Glutamatergic neuron (in vitro differentiated cells): Measurements from ENCODE around the gene BCL11A. TPM values are rescaled to one million over a fixed set of nuclear protein-coding genes. Genes with fewer than 3 reads are reported as not detected.

ENCODE experiments used
- DNase-seq: peaks from one replicate; pipeline ENCODE4 v3.0.0; 2022
- H3K27ac Mint-ChIP-seq: one replicate; pipeline ENCODE4 v1.8.0; 2020; ENCODE audit warnings: mild to moderate bottlenecking, mixed read lengths, inconsistent platforms; ENCODE audit not compliant: unreplicated experiment
- H3K27me3 Mint-ChIP-seq: one replicate; pipeline ENCODE4 v1.8.0; 2020; ENCODE audit warnings: mild to moderate bottlenecking, moderate library complexity, mixed read lengths, inconsistent platforms; ENCODE audit not compliant: unreplicated experiment
- H3K36me3 Mint-ChIP-seq: one replicate; pipeline ENCODE4 v1.8.0; 2020; ENCODE audit warnings: mild to moderate bottlenecking, mixed read lengths, inconsistent platforms; ENCODE audit not compliant: unreplicated experiment
- H3K4me1 Mint-ChIP-seq: one replicate; pipeline ENCODE4 v1.8.0; 2020; ENCODE audit warnings: mild to moderate bottlenecking, low read depth, mixed read lengths, inconsistent platforms; ENCODE audit not compliant: unreplicated experiment
- H3K4me3 Mint-ChIP-seq: one replicate; pipeline ENCODE4 v1.8.0; 2020; ENCODE audit warnings: mild to moderate bottlenecking, mixed read lengths, inconsistent platforms; ENCODE audit not compliant: unreplicated experiment
- H3K9me3 Mint-ChIP-seq: one replicate; pipeline ENCODE4 v1.8.0; 2020; ENCODE audit warnings: mild to moderate bottlenecking, moderate library complexity, mixed read lengths, inconsistent platforms; ENCODE audit not compliant: unreplicated experiment
- total RNA-seq: library from RNA; stranded (reverse); fragmentation: NEBNext Ultra II Directional; extraction: Animal tissue kit (Norgen Biotek cat#: 25700); gene quantifications from one replicate; pipeline ENCODE4 v1.2.1, GENCODE V29; 2021; ENCODE audit not compliant: unreplicated experiment
- TF ChIP-seq, protein P1 (sequence below): fragments of 200-600 bp; sonication (generic); IDR thresholded peaks from one replicate; pipeline ENCODE4 v1.5.0; 2021; ENCODE audit not compliant: partially characterized antibody, unreplicated experiment

BCL11A gene
- total RNA-seq, 1 donor from 2014 or later: 29.1 TPM

- H3K36me3 Mint-ChIP-seq: no peaks in the 10 kb centered on the region
- H3K27me3 Mint-ChIP-seq: peaks cover 2% of the 10 kb centered on the region
- H3K9me3 Mint-ChIP-seq: peaks cover 2% of the 10 kb centered on the region
- H3K4me1 Mint-ChIP-seq: peaks cover 23% of the 10 kb centered on the region
- H3K4me3 Mint-ChIP-seq: no peak overlapping the region
- no peak for DNase-seq
- TF ChIP-seq, protein P1, sequence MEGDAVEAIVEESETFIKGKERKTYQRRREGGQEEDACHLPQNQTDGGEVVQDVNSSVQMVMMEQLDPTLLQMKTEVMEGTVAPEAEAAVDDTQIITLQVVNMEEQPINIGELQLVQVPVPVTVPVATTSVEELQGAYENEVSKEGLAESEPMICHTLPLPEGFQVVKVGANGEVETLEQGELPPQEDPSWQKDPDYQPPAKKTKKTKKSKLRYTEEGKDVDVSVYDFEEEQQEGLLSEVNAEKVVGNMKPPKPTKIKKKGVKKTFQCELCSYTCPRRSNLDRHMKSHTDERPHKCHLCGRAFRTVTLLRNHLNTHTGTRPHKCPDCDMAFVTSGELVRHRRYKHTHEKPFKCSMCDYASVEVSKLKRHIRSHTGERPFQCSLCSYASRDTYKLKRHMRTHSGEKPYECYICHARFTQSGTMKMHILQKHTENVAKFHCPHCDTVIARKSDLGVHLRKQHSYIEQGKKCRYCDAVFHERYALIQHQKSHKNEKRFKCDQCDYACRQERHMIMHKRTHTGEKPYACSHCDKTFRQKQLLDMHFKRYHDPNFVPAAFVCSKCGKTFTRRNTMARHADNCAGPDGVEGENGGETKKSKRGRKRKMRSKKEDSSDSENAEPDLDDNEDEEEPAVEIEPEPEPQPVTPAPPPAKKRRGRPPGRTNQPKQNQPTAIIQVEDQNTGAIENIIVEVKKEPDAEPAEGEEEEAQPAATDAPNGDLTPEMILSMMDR: no peak
- H3K27ac Mint-ChIP-seq: no peak overlapping the region
Measured at GRCh38 chr2:60483401-60483800, 70.1 kb downstream of the BCL11A start.

GRCh38 chr2:60482222-60482621 is 71.2 kb downstream of the BCL11A start:
- H3K4me3 Mint-ChIP-seq: peak overlapping the region; percentile 28
- H3K4me1 Mint-ChIP-seq: peaks cover 20% of the 10 kb centered on the region
- no peaks in the 10 kb centered on the region for H3K36me3 Mint-ChIP-seq
- no peak overlapping the region for H3K27ac Mint-ChIP-seq
- peaks cover 2% of the 10 kb centered on the region for H3K9me3 Mint-ChIP-seq
- TF ChIP-seq, protein P1: no peak
- H3K27me3 Mint-ChIP-seq: peaks cover 2% of the 10 kb centered on the region
- no peak for DNase-seq

- peaks cover 17% of the 10 kb centered on the region for H3K4me1 Mint-ChIP-seq
- H3K9me3 Mint-ChIP-seq: peaks cover 2% of the 10 kb centered on the region
- H3K4me3 Mint-ChIP-seq: no peak overlapping the region
- TF ChIP-seq, protein P1: no peak
- H3K27ac Mint-ChIP-seq: no peak overlapping the region
- peaks cover 4% of the 10 kb centered on the region for H3K27me3 Mint-ChIP-seq
- H3K36me3 Mint-ChIP-seq: no peaks in the 10 kb centered on the region
- no peak for DNase-seq
Measured at GRCh38 chr2:60481257-60481656, 72.2 kb downstream of the BCL11A start.

DNA sequence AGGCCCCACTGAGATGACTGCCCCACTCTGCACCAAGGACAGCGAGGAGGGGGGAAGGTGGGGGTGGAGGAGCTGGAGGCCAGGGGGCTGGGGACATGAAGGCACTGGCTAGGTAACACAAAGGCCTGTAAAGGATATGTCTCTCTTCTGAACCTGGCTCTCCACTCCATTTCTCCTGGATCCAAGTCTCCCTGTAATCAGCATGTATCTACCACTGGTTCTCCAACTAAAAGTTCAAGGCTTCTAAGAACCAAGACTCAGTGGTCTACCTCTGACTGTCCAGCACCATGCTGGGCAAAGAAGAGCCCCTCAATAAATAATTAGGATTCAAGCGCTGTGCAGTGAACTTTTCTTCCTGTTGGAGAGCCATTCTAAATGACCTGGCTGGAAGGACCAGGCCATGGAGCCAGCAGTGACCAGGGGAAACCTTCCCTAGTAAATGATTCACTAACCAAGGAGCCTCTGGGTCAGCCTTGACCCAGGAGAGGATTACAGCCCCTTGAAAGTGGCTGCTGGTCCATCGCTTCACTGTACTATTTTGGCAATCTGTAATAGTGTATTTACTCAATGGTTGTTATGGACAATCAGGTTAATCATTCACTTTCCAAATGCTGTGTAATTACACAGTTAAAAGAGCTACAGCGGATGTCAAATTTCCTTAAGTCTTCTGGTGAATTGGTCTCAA is 73.2 kb downstream of the BCL11A start:
- TF ChIP-seq, protein P1: no peak
- H3K27ac Mint-ChIP-seq: no peak overlapping the region
- H3K4me1 Mint-ChIP-seq: peaks cover 17% of the 10 kb centered on the region
- DNase-seq: no peak
- H3K36me3 Mint-ChIP-seq: no peaks in the 10 kb centered on the region
- no peak overlapping the region for H3K4me3 Mint-ChIP-seq
- H3K27me3 Mint-ChIP-seq: peaks cover 4% of the 10 kb centered on the region
- peaks cover 2% of the 10 kb centered on the region for H3K9me3 Mint-ChIP-seq

- Mint-ChIP-seq H3K27ac (no peak overlapping the region), H3K9me3 (peaks cover 2% of the 10 kb centered on the region), H3K36me3 (no peaks in the 10 kb centered on the region), H3K4me1 (peaks cover 14% of the 10 kb centered on the region), H3K4me3 (no peak overlapping the region), H3K27me3 (peaks cover 4% of the 10 kb centered on the region)
- no peak for DNase-seq
- TF ChIP-seq, protein P1: no peak
Measured at GRCh38 chr2:60479226-60480088, 74.0 kb downstream of the BCL11A start.
